ENCODE measurements around the gene MUS81.

- TF ChIP-seq, protein P1, sequence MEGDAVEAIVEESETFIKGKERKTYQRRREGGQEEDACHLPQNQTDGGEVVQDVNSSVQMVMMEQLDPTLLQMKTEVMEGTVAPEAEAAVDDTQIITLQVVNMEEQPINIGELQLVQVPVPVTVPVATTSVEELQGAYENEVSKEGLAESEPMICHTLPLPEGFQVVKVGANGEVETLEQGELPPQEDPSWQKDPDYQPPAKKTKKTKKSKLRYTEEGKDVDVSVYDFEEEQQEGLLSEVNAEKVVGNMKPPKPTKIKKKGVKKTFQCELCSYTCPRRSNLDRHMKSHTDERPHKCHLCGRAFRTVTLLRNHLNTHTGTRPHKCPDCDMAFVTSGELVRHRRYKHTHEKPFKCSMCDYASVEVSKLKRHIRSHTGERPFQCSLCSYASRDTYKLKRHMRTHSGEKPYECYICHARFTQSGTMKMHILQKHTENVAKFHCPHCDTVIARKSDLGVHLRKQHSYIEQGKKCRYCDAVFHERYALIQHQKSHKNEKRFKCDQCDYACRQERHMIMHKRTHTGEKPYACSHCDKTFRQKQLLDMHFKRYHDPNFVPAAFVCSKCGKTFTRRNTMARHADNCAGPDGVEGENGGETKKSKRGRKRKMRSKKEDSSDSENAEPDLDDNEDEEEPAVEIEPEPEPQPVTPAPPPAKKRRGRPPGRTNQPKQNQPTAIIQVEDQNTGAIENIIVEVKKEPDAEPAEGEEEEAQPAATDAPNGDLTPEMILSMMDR (IDR thresholded peaks at IDR 0.05; ENCODE audit: insufficient read depth, low read length, poor library complexity, severe bottlenecking) = no peak
- no peak for TF ChIP-seq EZH2phosphoT487 (conservative IDR thresholded peaks at IDR 0.05; ENCODE audit: low read length)
These were observed 12.5 kb downstream of the MUS81 start, which contains the start of gene EFEMP2 for GRCh38 chr11:65872586-65873317.
